Testis (tissue), 3 donors: ENCODE results near the gene USP32. TPM values are rescaled to one million over a fixed set of nuclear protein-coding genes. Genes with fewer than 3 reads are reported as not detected.

Experiments used
- DNase-seq: peaks from one replicate; pipeline ENCODE4 v3.0.0-alpha.2; 2019
- H3K27ac ChIP-seq, 2 donors: fragments of 200-600 bp; sonication (generic); one replicate each; pipeline ENCODE4 v1.5.1; 2019
- H3K27me3 ChIP-seq: fragments of 200-600 bp; sonication (generic); one replicate; pipeline ENCODE4 v1.5.1; 2019
- H3K36me3 ChIP-seq: fragments of 200-600 bp; sonication (generic); one replicate; pipeline ENCODE4 v1.5.1; 2017; ENCODE audit warnings: low read depth; ENCODE audit errors: missing control alignments
- H3K4me1 ChIP-seq: fragments of 200-600 bp; sonication (generic); one replicate; pipeline ENCODE4 v1.5.1; 2019
- H3K4me3 ChIP-seq, 2 donors: fragments of 200-600 bp; sonication (generic); one replicate each; pipeline ENCODE4 v1.5.1; 2017 to 2019
- H3K9me3 ChIP-seq: fragments of 200-600 bp; sonication (generic); one replicate; pipeline ENCODE4 v1.5.1; 2017
- POLR2A ChIP-seq: fragments of 450-650 bp; IDR thresholded peaks from one replicate; pipeline ENCODE4 v1.6.1; 2017; ENCODE audit warnings: antibody characterized with exemption, mild to moderate bottlenecking, moderate library complexity
- WGBS, 2 donors: methylation state at CpG; one replicate each; pipeline ENCODE4 v1.1.5; 2018; 5-methylcytosine and 5-hydroxymethylcytosine counted together
- intact Hi-C: fragments of 100-400 bp; cut with DNase I; formaldehyde crosslinking; loops from one replicate; pipeline ENCODE4 v1.15.1; 2023; ENCODE audit warnings: low total_unique reads
- polyA plus RNA-seq: library from polyadenylated mRNA; stranded (reverse); fragments of 350-450 nt; fragmentation: Illumina TruSeq; extraction: RNeasy Lipid Tissue Mini Kit (QIAGEN cat#74804); gene quantifications from one replicate; pipeline ENCODE4 v1.2.3, GENCODE V29; 2014; ENCODE audit warnings: low read depth, low replicate concordance; ENCODE audit not compliant: insufficient read depth
- total RNA-seq, 2 donors: library from RNA; depleted of rRNA; stranded (reverse); fragments of >200 nt; gene quantifications; one replicate each; pipeline ENCODE4 v1.2.3, GENCODE V29; 2016
- TF ChIP-seq, protein P1 (sequence below), 3 experiments: fragments of 450-650 bp in 2 of 3; fragments of 200-600 bp in 1 of 3; sonication (generic) in 1 of 3; IDR thresholded peaks; one replicate each; pipeline ENCODE4 v1.5.1; 2016 to 2019; ENCODE audit warnings: antibody characterized with exemption in 3 of 3, mild to moderate bottlenecking in 2 of 3, moderate library complexity in 1 of 3

Gene USP32
- total and polyA plus RNA-seq, 3 donors from 2014 or later: 113 to 279 (median 166) TPM

DNA sequence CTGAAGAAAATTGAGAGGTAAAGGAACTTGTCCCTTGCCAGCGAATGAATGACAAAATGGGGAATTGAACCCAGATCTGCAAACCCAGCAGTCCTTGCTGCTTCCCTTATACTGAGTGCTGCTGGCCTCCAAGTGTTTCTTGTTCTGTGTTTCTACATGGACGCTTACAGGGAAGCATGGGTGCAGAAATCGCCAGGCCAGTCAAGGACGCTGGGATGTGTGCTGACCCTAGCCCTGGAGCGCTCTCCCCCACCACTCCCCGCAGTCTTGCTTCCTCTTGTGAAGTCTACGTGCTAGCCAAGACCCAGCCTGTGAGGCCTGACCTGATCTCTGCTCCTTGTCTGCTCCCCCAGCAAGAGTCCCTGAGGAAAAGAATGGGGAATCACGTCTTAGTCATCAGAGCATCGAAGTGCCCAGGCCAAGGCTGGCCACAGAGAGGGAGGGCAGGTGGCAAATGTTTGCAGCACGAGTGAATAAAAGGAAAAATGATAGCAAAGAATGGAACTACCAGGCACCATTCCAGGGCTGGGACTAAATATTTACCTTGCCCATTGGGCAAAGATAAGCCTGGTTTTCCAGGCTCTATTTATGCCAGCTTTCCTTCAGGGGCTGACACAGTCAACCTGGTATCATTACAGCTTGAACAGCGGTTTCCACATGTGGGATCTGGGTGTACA, 224.7 kb downstream of the USP32 start:
- Histone ChIP-seq H3K27ac (no peak overlapping the region), H3K4me1 (no peaks in the 10 kb centered on the region), H3K27me3 (no peaks in the 10 kb centered on the region), H3K36me3 (no peaks in the 10 kb centered on the region), H3K4me3 (no peak overlapping the region), H3K9me3 (no peaks in the 10 kb centered on the region)
- TF ChIP-seq, protein P1, sequence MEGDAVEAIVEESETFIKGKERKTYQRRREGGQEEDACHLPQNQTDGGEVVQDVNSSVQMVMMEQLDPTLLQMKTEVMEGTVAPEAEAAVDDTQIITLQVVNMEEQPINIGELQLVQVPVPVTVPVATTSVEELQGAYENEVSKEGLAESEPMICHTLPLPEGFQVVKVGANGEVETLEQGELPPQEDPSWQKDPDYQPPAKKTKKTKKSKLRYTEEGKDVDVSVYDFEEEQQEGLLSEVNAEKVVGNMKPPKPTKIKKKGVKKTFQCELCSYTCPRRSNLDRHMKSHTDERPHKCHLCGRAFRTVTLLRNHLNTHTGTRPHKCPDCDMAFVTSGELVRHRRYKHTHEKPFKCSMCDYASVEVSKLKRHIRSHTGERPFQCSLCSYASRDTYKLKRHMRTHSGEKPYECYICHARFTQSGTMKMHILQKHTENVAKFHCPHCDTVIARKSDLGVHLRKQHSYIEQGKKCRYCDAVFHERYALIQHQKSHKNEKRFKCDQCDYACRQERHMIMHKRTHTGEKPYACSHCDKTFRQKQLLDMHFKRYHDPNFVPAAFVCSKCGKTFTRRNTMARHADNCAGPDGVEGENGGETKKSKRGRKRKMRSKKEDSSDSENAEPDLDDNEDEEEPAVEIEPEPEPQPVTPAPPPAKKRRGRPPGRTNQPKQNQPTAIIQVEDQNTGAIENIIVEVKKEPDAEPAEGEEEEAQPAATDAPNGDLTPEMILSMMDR (IDR thresholded peaks at IDR 0.05): no peak
- no peak for TF ChIP-seq POLR2A
- no peak for DNase-seq
- intact Hi-C loops: no loop called here
- WGBS, 2 donors: 59 to 62% methylated on average over 10 to 11 of the region's 11 CpGs

DNA sequence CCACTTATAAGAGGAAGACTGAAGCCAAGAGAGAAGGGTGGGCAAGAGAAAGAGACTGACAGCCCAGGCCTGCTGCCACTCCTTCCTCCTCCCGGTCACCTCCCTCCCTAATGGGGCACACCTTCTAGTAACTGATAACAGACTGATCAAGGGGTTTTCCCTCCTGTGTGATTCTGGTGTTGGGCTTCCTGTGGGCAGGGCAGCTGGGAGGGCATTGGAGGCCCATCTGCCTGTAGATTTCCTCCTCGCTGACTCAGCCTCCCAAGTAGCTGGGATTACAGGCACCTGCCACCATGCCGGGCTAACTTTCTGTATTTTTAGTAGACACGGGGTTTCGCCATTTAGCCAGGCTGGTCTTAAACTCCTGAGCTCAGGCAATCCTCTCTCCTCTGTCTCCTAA, 226.0 kb downstream of the USP32 start:
- no peaks in the 10 kb centered on the region for H3K4me1 ChIP-seq
- TF ChIP-seq, protein P1 (IDR thresholded peaks at IDR 0.05): no peak
- TF ChIP-seq POLR2A: no peak

DNA sequence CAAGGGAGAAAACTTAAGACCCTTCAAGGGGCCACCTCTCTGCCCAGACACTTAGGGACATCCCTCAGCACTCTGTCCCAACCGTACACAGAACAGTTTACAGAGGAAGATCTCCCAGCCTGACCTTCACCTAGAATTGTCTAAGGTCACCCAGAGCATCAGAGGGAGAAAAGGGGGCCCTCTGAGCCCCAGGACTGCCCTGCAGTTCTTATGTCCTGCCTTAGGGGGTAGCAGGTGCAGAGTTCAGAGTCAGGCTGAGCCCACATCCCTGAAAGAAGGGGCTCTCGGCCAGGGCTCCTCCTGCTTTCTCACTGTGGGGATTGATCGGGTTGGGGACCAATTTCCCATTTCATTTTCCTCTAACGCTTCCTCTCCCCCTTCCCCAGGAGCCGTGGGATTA, 226.7 kb downstream of the USP32 start:
- Histone ChIP-seq H3K4me1 (no peaks in the 10 kb centered on the region), H3K27me3 (no peaks in the 10 kb centered on the region), H3K27ac (no peak overlapping the region), H3K36me3 (no peaks in the 10 kb centered on the region), H3K9me3 (no peaks in the 10 kb centered on the region), H3K4me3 (no peak overlapping the region)
- TF ChIP-seq, protein P1 (IDR thresholded peaks at IDR 0.05): no peak
- no peak for TF ChIP-seq POLR2A
- intact Hi-C loops: no loop called here
- 71 to 75% methylated on average over 5 of the region's 5 CpGs for WGBS, 2 donors
- DNase-seq: no peak

More for the DNA sequence above, 226.0 kb downstream of the USP32 start:
- Histone ChIP-seq H3K27ac (no peak overlapping the region), H3K36me3 (no peaks in the 10 kb centered on the region), H3K9me3 (no peaks in the 10 kb centered on the region), H3K27me3 (no peaks in the 10 kb centered on the region), H3K4me3 (no peak overlapping the region)
- intact Hi-C loops: no loop called here
- 88 to 93% methylated on average over 5 of the region's 5 CpGs for WGBS, 2 donors
- no peak for DNase-seq

DNA sequence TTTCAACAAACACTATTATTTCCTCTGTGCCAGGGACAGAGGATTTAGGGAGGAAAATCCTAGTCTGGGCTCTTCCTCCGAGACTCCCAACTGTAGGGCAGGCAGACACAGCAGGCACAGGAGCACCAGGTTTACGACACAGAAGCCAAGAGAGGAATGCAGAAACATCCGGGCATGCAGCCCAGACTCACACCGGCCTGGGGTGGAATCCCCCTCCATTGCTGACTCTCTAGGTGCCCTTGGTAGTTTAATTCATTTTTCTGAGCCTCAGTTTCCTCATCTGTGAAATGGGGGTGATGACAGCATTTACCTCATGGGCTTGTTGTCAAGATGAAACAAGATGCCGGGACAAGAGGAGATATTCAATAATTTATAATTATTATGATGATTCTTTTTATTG, 227.2 kb downstream of the USP32 start:
- 59 to 66% methylated on average over 5 of the region's 5 CpGs for WGBS, 2 donors
- H3K4me1 ChIP-seq: no peaks in the 10 kb centered on the region
- TF ChIP-seq POLR2A: no peak
- TF ChIP-seq, protein P1 (IDR thresholded peaks at IDR 0.05): no peak
- H3K27ac ChIP-seq: no peak overlapping the region
- no peaks in the 10 kb centered on the region for H3K9me3 ChIP-seq
- H3K36me3 ChIP-seq: no peaks in the 10 kb centered on the region
- no peak for DNase-seq
- no peak overlapping the region for H3K4me3 ChIP-seq
- H3K27me3 ChIP-seq: no peaks in the 10 kb centered on the region
- intact Hi-C loops: no loop called here

DNA sequence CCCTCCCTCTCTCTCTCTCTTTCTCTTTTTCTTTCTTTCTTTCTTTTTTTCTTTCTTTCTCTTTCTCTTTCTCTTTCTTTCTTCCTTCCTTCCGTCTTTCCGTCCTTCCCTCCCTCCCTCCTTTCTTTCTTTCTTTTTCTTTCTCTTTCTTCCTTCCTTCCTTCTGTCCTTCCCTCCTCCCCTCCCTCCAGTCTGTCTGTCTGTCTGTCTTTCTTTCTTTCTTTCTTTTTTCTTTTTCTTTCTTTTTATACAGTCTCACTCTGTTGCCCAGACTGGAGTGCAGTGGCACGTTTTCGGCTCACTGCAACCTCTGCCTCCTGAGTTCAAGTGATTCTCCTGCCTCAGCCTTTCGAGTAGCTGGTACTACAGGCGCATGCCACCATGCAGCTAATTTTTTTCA, 227.8 kb downstream of the USP32 start:
- Histone ChIP-seq H3K4me1 (no peaks in the 10 kb centered on the region), H3K27ac (no peak overlapping the region), H3K4me3 (no peak overlapping the region), H3K27me3 (no peaks in the 10 kb centered on the region), H3K9me3 (no peaks in the 10 kb centered on the region), H3K36me3 (no peaks in the 10 kb centered on the region)
- no peak for TF ChIP-seq POLR2A
- TF ChIP-seq, protein P1 (IDR thresholded peaks at IDR 0.05): no peak
- no peak for DNase-seq
- 87 to 94% methylated on average over 6 of the region's 6 CpGs for WGBS, 2 donors
- intact Hi-C loops: no loop called here
